MCF 10A (cell line): ENCODE data around the gene ADAMTS6. TPM values are rescaled to one million over a fixed set of nuclear protein-coding genes. Genes with fewer than 3 reads are reported as not detected.
A peak's percentile ranks its signal among the peaks of the same experiment; 100 is the strongest.

Source experiments
- BruUV-seq: library from RNA; stranded (reverse); fragments of 400-500 nt; replicated peaks from 2 replicates; lab custom pipeline; 2021; lab: Mats Ljungman, UMichigan
- CTCF ChIA-PET: fragments of 300-600 bp; sonication (Branson Sonifier 250); formaldehyde crosslinking; extraction: SDS; loops from one replicate; lab custom pipeline; 2021; ENCODE audit warnings: antibody characterized with exemption, inconsistent platforms; lab: Yijun Ruan, JAX
- POLR2A ChIA-PET: fragments of 300-600, 350-650 bp; sonication (Branson Sonifier 250); formaldehyde crosslinking; extraction: SDS; loops from one replicate; lab custom pipeline; 2020; ENCODE audit warnings: antibody characterized with exemption, inconsistent platforms; lab: Yijun Ruan, JAX
- DNase-seq: peaks from one replicate; pipeline ENCODE4 v3.0.0-alpha.2; 2018; ENCODE audit not compliant: unreplicated experiment
- H3K27ac Mint-ChIP-seq: one replicate; pipeline ENCODE4 v1.8.0; 2022; ENCODE audit warnings: mild to moderate bottlenecking, low read depth, mixed read lengths; ENCODE audit not compliant: unreplicated experiment
- H3K27me3 Mint-ChIP-seq: one replicate; pipeline ENCODE4 v1.8.0; 2022; ENCODE audit warnings: mixed read lengths; ENCODE audit not compliant: insufficient read depth, unreplicated experiment
- H3K36me3 Mint-ChIP-seq: one replicate; pipeline ENCODE4 v1.8.0; 2022; ENCODE audit warnings: mild to moderate bottlenecking, moderate library complexity, mixed read lengths; ENCODE audit not compliant: insufficient read depth, unreplicated experiment
- H3K4me1 Mint-ChIP-seq: one replicate; pipeline ENCODE4 v1.8.0; 2022; ENCODE audit warnings: mixed read lengths; ENCODE audit not compliant: insufficient read depth, unreplicated experiment
- H3K4me3 Mint-ChIP-seq: one replicate; pipeline ENCODE4 v1.8.0; 2022; ENCODE audit warnings: mild to moderate bottlenecking, moderate library complexity, mixed read lengths; ENCODE audit not compliant: unreplicated experiment
- H3K9me3 Mint-ChIP-seq: one replicate; pipeline ENCODE4 v1.8.0; 2022; ENCODE audit warnings: mixed read lengths; ENCODE audit not compliant: unreplicated experiment
- CTCF ChIP-seq: fragments of 200-600 bp; IDR thresholded peaks from one replicate; pipeline ENCODE4 v1.8.0; 2022; ENCODE audit warnings: antibody characterized with exemption, mild to moderate bottlenecking; ENCODE audit not compliant: unreplicated experiment
- intact Hi-C: fragments of 100-400 bp; cut with micrococcal nuclease; formaldehyde crosslinking; loops from 2 replicates; pipeline ENCODE4 v1.14.1; 2022
- total RNA-seq: library from RNA; stranded (reverse); gene quantifications from 2 replicates; pipeline ENCODE4 v1.2.3, GENCODE V29; 2022

The ADAMTS6 gene
- total RNA-seq, 1 experiment from 2014 or later = 17.8 TPM

- Mint-ChIP-seq H3K9me3 (no peaks in the 10 kb centered on the region), H3K4me3 (no peak overlapping the region), H3K27ac (no peak overlapping the region), H3K4me1 (peaks cover 6% of the 10 kb centered on the region), H3K27me3 (no peaks in the 10 kb centered on the region), H3K36me3 (peaks cover 6% of the 10 kb centered on the region)
- no peak for DNase-seq
- intact Hi-C loops = no loop called here
- ChIA-PET POLR2A (no interaction called here), CTCF (no interaction called here)
- no TSS peak for BruUV-seq
- TF ChIP-seq CTCF = no peak
These were observed 237.7 kb downstream of the ADAMTS6 start for GRCh38 chr5:65244031-65244430.

DNA sequence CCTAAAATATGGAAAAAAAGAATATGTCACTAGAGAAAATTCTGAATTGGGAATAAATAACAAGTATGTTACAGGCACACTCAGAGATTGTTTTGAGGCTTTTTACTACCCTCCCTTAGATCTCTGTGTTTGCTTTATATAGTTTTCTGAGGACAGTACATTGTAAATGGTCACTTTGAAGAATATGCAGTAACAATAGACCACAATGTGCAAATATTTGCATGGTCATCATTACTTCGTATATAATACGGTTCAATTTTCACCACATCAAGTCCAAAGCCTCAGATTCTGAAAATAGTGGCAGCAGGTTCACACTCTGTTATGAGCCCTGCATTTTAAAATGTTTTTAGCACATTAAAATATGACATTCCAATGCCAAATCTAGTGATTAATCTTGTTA, 238.6 kb downstream of the ADAMTS6 start:
- ChIA-PET POLR2A (no interaction called here), CTCF (interaction anchor here (0.7 kb wide), 1 partner anchor 276 kb away, joined by 3 read pairs; no protein-coding TSS in a partner anchor)
- BruUV-seq = no TSS peak
- no peak for DNase-seq
- peaks cover 6% of the 10 kb centered on the region for H3K36me3 Mint-ChIP-seq
- intact Hi-C loops = no loop called here
- H3K9me3 Mint-ChIP-seq = no peaks in the 10 kb centered on the region
- no peak overlapping the region for H3K4me3 Mint-ChIP-seq
- peaks cover 6% of the 10 kb centered on the region for H3K4me1 Mint-ChIP-seq
- no peak overlapping the region for H3K27ac Mint-ChIP-seq
- TF ChIP-seq CTCF = no peak
- H3K27me3 Mint-ChIP-seq = no peaks in the 10 kb centered on the region

DNA sequence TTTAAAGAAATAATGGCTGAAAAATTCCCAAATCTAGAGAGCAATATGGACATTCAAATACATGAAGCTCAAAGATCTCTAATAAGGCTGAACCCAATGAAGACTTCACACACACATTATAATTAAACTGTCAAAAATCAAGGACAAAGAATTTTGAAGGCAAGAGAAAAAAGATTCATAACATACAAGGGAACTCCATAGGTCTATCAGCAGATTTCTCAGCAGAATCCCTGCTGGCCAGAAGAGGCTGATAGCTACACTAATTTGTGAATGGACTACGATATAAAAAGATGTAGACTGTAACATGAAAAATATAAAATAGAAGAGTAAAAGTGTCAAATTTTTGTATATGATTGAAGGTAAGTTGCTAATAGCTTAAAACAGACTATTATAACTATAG, 251.9 kb downstream of the ADAMTS6 start:
- H3K27me3 Mint-ChIP-seq = no peaks in the 10 kb centered on the region
- no peak for TF ChIP-seq CTCF
- H3K4me3 Mint-ChIP-seq = no peak overlapping the region
- H3K36me3 Mint-ChIP-seq = no peaks in the 10 kb centered on the region
- H3K4me1 Mint-ChIP-seq = no peaks in the 10 kb centered on the region
- no peak for DNase-seq
- BruUV-seq = no TSS peak
- ChIA-PET POLR2A (interaction anchor here (1.1 kb wide), 1 partner anchor 14 kb away, joined by 3 read pairs; no protein-coding TSS in a partner anchor), CTCF (no interaction called here)
- peaks cover 32% of the 10 kb centered on the region for H3K9me3 Mint-ChIP-seq
- H3K27ac Mint-ChIP-seq = no peak overlapping the region
- intact Hi-C loops = no loop called here

DNA sequence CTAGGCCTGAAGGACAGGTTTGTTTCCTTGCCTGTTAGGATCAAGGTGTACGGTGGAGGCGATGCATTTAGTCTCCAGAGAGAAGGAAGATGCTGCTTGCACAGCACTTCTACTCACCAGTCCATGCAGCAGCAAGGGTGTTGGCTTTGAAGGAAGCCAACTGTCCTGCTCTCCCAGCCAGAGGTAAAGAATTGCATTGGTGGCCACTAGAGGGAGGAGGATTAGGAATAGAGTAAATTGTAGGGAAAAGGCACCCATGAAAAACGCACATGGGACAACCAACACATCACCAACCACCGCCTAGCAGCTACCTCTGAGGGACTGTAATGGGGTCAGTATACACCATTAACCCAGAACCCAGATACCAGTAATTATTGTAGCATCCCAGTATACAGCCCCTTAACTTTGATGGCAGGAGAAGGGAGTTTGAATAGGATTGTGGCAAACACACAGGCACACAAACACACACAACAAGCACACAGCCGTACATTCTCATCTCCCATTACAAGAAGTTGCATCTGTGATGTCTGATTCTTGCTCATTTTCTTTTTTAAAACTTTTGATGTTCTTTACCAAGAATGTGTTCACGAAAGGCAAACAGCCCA, 267.7 kb downstream of the ADAMTS6 start:
- Mint-ChIP-seq H3K9me3 (peaks cover 8% of the 10 kb centered on the region), H3K4me1 (peaks cover 8% of the 10 kb centered on the region), H3K27ac (no peak overlapping the region), H3K27me3 (no peaks in the 10 kb centered on the region), H3K4me3 (no peak overlapping the region), H3K36me3 (peaks cover 12% of the 10 kb centered on the region)
- peak; percentile 38 for TF ChIP-seq CTCF
- BruUV-seq = no TSS peak
- peak; percentile 47 for DNase-seq
- intact Hi-C loops = no loop called here
- CTCF ChIA-PET = interaction anchor here (0.9 to 1.7 kb wide), 4 partner anchors 9 to 108 kb away, joined by 3 to 4 read pairs (median 3); no protein-coding TSS in a partner anchor
- POLR2A ChIA-PET = no interaction called here
